GM23248 (cell line): ENCODE measurements around the gene C9orf85. TPM values are rescaled to one million over a fixed set of nuclear protein-coding genes. Genes with fewer than 3 reads are reported as not detected.

Experiments used
- DNase-seq: peaks from one replicate; pipeline ENCODE4 v3.0.0-alpha.2; 2015
- H2AFZ ChIP-seq: fragments of 200-600 bp; sonication (generic); 2 replicates; pipeline ENCODE4 v1.6.1; 2016; ENCODE audit warnings: antibody characterized with exemption
- H3F3A ChIP-seq: fragments of 200-600 bp; sonication (generic); 2 replicates; pipeline ENCODE4 v1.6.1; 2016; ENCODE audit warnings: mild to moderate bottlenecking, antibody characterized with exemption, mixed run types; ENCODE audit not compliant: insufficient read depth
- H3K27ac ChIP-seq: fragments of 200-600 bp; sonication (generic); 2 replicates; pipeline ENCODE4 v1.5.1; 2016; ENCODE audit warnings: mild to moderate bottlenecking
- H3K27me3 ChIP-seq: fragments of 200-600 bp; sonication (generic); replicated peaks from 2 replicates; pipeline ENCODE4 v1.6.1; 2016; ENCODE audit warnings: mild to moderate bottlenecking; ENCODE audit not compliant: insufficient read depth
- H3K36me3 ChIP-seq: fragments of 200-600 bp; sonication (generic); 2 replicates; pipeline ENCODE4 v1.6.1; 2016; ENCODE audit warnings: low read depth, mild to moderate bottlenecking
- H3K4me1 ChIP-seq: fragments of 200-600 bp; sonication (generic); 2 replicates; pipeline ENCODE4 v1.6.1; 2016; ENCODE audit warnings: mild to moderate bottlenecking; ENCODE audit not compliant: insufficient read depth
- H3K4me2 ChIP-seq: fragments of 200-600 bp; sonication (generic); one replicate; pipeline ENCODE4 v1.6.1; 2016; ENCODE audit warnings: mild to moderate bottlenecking; ENCODE audit not compliant: unreplicated experiment
- H3K4me3 ChIP-seq: fragments of 200-600 bp; sonication (generic); 2 replicates; pipeline ENCODE4 v1.5.1; 2016; ENCODE audit warnings: mild to moderate bottlenecking
- H3K79me2 ChIP-seq: fragments of 200-600 bp; sonication (generic); 2 replicates; pipeline ENCODE4 v1.6.1; 2016; ENCODE audit warnings: mild to moderate bottlenecking; ENCODE audit not compliant: insufficient read depth
- H3K9ac ChIP-seq: fragments of 200-600 bp; sonication (generic); 2 replicates; pipeline ENCODE4 v1.6.1; 2016; ENCODE audit warnings: mild to moderate bottlenecking
- H3K9me2 ChIP-seq: fragments of 200-600 bp; sonication (generic); 2 replicates; pipeline ENCODE4 v1.6.1; 2016; ENCODE audit warnings: mixed run types, mild to moderate bottlenecking, moderate library complexity; ENCODE audit not compliant: insufficient read depth
- H3K9me3 ChIP-seq: fragments of 200-600 bp; sonication (generic); one replicate; pipeline ENCODE4 v1.6.1; 2017; ENCODE audit warnings: low read depth
- H4K20me1 ChIP-seq: fragments of 200-600 bp; sonication (generic); 2 replicates; pipeline ENCODE4 v1.6.0; 2016; ENCODE audit not compliant: insufficient read depth
- EZH2 ChIP-seq: fragments of 200-600 bp; sonication (generic); IDR thresholded peaks from 2 replicates; pipeline ENCODE4 v1.6.1; 2018; ENCODE audit warnings: antibody characterized with exemption, mild to moderate bottlenecking; ENCODE audit not compliant: insufficient read depth, poor library complexity, severe bottlenecking
- EZH2phosphoT487 ChIP-seq: fragments of 200-600 bp; sonication (generic); IDR thresholded peaks from 2 replicates; pipeline ENCODE4 v1.6.1; 2018; ENCODE audit warnings: antibody characterized with exemption, moderate library complexity, mild to moderate bottlenecking, low read depth; ENCODE audit not compliant: insufficient read depth
- WGBS, 2 experiments: methylation state at CpG; one replicate each; pipeline ENCODE4 v1.1.6; 2015 to 2017; ENCODE audit warnings: low lambda C conversion rate in 2 of 2, low coverage in 1 of 2; ENCODE audit errors: missing lambda C conversion rate in 2 of 2; 5-methylcytosine and 5-hydroxymethylcytosine counted together
- in situ Hi-C: fragments of 300-500 bp; cut with MboI; formaldehyde crosslinking; loops from 2 replicates; pipeline ENCODE4 v1.15.0; 2020
- polyA plus RNA-seq: library from polyadenylated mRNA; unstranded; fragments of >200 nt; fragmentation: Nextera tagmentation; extraction: Ambion mirVana; gene quantifications from 2 replicates; pipeline ENCODE4 v1.2.1, GENCODE V29; 2016
- total RNA-seq: library from RNA; depleted of rRNA; stranded (reverse); fragments of >200 nt; shearing (Covaris generic); gene quantifications from 2 replicates; pipeline ENCODE4 v1.2.3, GENCODE V29; 2014; rRNA removed

Gene C9orf85, protein sequence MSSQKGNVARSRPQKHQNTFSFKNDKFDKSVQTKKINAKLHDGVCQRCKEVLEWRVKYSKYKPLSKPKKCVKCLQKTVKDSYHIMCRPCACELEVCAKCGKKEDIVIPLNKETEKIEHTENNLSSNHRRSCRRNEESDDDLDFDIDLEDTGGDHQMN
- total RNA-seq (12.1 and 16.3 TPM in 2 replicates), polyA plus RNA-seq (11.8 and 13.2 TPM in 2 replicates)

DNA sequence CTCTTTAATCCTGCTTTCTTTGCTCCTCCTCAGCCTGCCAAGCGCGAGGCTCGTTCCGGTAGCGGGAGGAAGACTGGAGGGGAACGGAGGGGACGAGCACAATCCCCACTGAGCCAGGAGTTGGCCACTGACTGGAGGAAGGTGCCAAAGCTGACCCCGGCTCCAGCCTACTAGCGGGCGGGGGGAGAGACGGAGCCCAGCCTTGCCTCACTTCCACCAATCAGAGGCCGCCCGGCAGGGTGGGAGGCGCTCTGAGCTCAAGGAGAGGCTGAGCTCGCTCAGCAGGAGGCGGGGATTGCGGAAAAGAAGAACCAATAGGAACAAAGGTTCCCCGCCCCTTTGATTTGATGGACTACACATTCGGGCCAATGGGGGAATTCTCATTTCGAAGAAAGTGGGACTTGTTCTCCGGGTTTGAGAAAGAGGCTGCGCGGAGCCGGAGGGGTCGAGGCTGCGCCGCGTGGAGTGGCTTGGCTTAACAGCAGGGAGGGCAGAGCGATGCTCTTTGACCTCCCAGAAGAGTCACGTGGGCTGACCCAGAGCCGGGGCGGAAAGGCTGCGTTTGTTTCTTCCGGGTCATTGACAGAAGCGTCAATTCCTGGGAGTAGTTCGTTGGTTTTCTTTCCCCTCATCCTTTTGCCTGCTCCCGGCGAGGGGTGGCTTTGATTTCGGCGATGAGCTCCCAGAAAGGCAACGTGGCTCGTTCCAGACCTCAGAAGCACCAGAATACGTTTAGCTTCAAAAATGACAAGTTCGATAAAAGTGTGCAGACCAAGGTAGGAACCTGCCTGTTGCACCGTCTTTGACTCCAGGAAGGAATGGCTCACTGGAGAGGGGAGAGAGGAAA, at the start of gene C9orf85, which contains the start of gene ABHD17B:
TSS of gene C9orf85 (plus strand) at position 579 of the 847 bp plus-strand sequence. CDS start at position 675, 96 bp downstream.
TSS of gene ABHD17B (minus strand) at position 133 of the 847 bp plus-strand sequence. CDS start 36,113 bp downstream, outside the sequence.
- Histone ChIP-seq H3F3A (peaks cover 23% of the 10 kb centered on the region), H3K27ac (peak within 1 kb of the TSS; percentile 88), H3K4me2 (peak within 1 kb of the TSS; percentile 90), H2AFZ (peak within 1 kb of the TSS; percentile 89), H3K4me3 (peak within 1 kb of the TSS; percentile 91), H3K27me3 (no peaks in the 10 kb centered on the region), H4K20me1 (no peaks in the 10 kb centered on the region; the same call in 1 of the 2 replicates), H3K9ac (peak within 1 kb of the TSS; percentile 86), H3K36me3 (no peaks in the 10 kb centered on the region), H3K79me2 (peaks cover 84% of the 10 kb centered on the region), H3K4me1 (peaks cover 25% of the 10 kb centered on the region), H3K9me2 (no peaks in the 10 kb centered on the region), H3K9me3 (no peaks in the 10 kb centered on the region)
- TF ChIP-seq EZH2phosphoT487 (no peak), EZH2 (no peak)
- peak; percentile 100 for DNase-seq
- in situ Hi-C loops: no loop called here
- 0% methylated on average over 45 of the region's 45 CpGs for WGBS, 2 experiments

GRCh38 chr9:71863631-71864030, 47.8 kb upstream of the C9orf85 start:
- in situ Hi-C loops: no loop called here
- 89 to 96% methylated on average over 1 of the region's 1 CpG for WGBS, 2 experiments

GRCh38 chr9:71875345-71875744, 36.1 kb upstream of the C9orf85 start:
- Histone ChIP-seq H2AFZ (no peak overlapping the region), H3K79me2 (peaks cover 84% of the 10 kb centered on the region), H3K27ac (no peak overlapping the region), H3F3A (no peaks in the 10 kb centered on the region), H3K27me3 (no peaks in the 10 kb centered on the region), H3K4me1 (no peaks in the 10 kb centered on the region), H3K9ac (no peak overlapping the region), H3K9me2 (no peaks in the 10 kb centered on the region), H3K36me3 (0 out of 2 replicates have a peak, but pooled peaks cover 4% of the 10 kb centered on the region), H3K4me2 (no peak overlapping the region), H3K4me3 (no peak overlapping the region), H4K20me1 (no peaks in the 10 kb centered on the region), H3K9me3 (no peaks in the 10 kb centered on the region)
- TF ChIP-seq EZH2phosphoT487 (no peak), EZH2 (no peak)
- 96 to 98% methylated on average over 6 of the region's 6 CpGs for WGBS, 2 experiments
- DNase-seq: no peak
- in situ Hi-C loops: no loop called here

More at GRCh38 chr9:71863631-71864030, 47.8 kb upstream of the C9orf85 start:
- peak; percentile 12 for DNase-seq
- Histone ChIP-seq H3F3A (no peaks in the 10 kb centered on the region; the same call in 1 of the 2 replicates), H2AFZ (no peak overlapping the region), H3K79me2 (no peaks in the 10 kb centered on the region), H3K9ac (no peak overlapping the region), H3K4me2 (no peak overlapping the region), H3K9me2 (no peaks in the 10 kb centered on the region), H3K36me3 (0 out of 2 replicates have a peak, but pooled peaks cover 4% of the 10 kb centered on the region), H3K4me1 (no peaks in the 10 kb centered on the region), H3K9me3 (peaks cover 7% of the 10 kb centered on the region), H3K4me3 (no peak overlapping the region), H3K27ac (no peak overlapping the region), H3K27me3 (no peaks in the 10 kb centered on the region), H4K20me1 (no peaks in the 10 kb centered on the region)
- no peak for TF ChIP-seq EZH2phosphoT487
- no peak for TF ChIP-seq EZH2

DNA sequence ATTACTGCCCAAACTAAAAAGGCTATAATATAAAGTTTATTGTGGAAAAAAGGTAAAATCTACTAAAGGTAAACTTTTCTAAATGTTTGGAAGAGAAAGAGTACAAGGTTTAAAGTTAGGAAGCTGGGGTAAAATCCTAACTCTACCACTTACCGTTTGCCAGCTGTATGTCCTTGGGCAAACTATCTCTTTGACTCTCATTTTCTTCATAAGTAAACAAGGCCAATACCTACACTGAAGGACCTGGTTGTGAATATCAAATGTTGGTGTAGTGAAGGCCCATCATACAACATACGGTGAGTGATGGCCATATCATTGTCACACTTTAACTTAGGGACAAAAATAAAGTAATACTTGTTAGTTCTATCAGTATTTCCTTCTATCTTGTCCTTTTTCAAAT, 35.3 kb upstream of the C9orf85 start:
- in situ Hi-C loops: no loop called here
- H2AFZ ChIP-seq: no peak overlapping the region
- no peak overlapping the region for H3K27ac ChIP-seq
- H3K9me2 ChIP-seq: no peaks in the 10 kb centered on the region
- peaks cover 90% of the 10 kb centered on the region for H3K79me2 ChIP-seq
- DNase-seq: no peak
- H3K4me1 ChIP-seq: no peaks in the 10 kb centered on the region
- no peak overlapping the region for H3K9ac ChIP-seq
- H3F3A ChIP-seq: no peaks in the 10 kb centered on the region
- H3K9me3 ChIP-seq: no peaks in the 10 kb centered on the region
- no peaks in the 10 kb centered on the region for H4K20me1 ChIP-seq
- no peak overlapping the region for H3K4me2 ChIP-seq
- no peaks in the 10 kb centered on the region for H3K27me3 ChIP-seq
- no peak overlapping the region for H3K4me3 ChIP-seq
- no peak for TF ChIP-seq EZH2phosphoT487
- 0 out of 2 replicates have a peak, but pooled peaks cover 4% of the 10 kb centered on the region for H3K36me3 ChIP-seq
- WGBS, 2 experiments: 98% methylated on average over 2 of the region's 2 CpGs
